SW 1271 (cell line): ENCODE measurements around the gene RNF144B.
"Not testable (repeated sequence)": the region's sequence is repeated elsewhere in the genome, so short reads cannot be mapped to it uniquely, and the experiment has no call there.

Experiments
- DNase-seq, 2 experiments: peaks; one replicate each; lab custom pipeline; 2025; lab: John Stamatoyannopoulos, UW

RNF144B gene

DNA sequence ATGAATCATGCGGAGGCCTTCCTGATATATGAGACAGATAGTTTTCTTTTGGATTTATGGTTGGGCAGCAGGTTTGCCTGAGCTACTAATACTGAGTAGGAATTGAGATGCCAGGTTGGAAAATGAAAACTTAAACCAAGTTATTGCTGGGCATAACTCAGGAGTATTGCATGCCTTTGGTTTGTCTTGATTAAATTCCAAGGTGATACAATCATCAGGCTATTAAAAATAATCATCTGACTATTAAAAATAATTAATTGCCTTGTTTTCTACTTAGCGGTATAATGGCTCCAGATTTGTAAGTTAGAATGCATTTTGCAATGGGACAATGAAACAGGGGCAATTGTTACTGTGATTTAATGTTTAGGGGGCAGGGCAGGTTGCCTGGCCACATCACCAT is 15.5 kb upstream of the RNF144B start:
- no peak for DNase-seq

DNA sequence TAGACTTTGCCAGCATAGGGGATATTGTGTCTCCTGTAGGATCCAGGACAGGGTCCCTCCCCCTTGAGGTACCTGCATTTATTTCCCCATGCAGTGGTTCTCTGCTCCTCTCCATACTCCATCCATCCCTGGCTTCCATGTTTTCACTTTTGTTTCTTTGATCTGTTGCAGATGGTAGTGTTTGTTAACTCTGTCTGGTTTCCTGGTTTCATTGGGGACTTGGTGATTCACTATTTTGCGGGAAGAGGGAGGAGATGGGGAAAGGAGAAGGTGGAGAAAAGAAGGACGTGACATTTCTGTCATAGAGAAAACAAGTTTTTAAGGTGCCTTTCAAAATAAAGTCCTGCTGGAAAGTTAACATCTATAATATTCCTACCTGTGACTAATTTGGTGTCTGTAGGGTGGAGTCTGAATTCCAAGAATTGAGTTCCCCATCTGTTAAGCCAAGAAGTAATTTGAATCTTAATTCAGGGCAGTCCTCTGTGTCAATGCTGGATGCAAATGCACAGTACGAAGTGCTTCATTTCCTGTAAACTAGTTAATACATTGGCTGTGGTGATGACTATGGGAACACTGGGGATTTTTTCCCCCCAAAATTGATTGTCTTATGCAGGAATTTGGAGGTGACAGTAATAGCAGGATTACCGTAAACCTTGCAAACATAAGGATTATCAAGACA is 6.9 kb upstream of the RNF144B start:
- DNase-seq, result no peak

GRCh38 chr6:18380851-18381250 is 6.3 kb upstream of the RNF144B start:
- no peak for DNase-seq

- no peak for DNase-seq
These were observed 3.7 kb upstream of the RNF144B start for GRCh38 chr6:18383441-18383840.

DNA sequence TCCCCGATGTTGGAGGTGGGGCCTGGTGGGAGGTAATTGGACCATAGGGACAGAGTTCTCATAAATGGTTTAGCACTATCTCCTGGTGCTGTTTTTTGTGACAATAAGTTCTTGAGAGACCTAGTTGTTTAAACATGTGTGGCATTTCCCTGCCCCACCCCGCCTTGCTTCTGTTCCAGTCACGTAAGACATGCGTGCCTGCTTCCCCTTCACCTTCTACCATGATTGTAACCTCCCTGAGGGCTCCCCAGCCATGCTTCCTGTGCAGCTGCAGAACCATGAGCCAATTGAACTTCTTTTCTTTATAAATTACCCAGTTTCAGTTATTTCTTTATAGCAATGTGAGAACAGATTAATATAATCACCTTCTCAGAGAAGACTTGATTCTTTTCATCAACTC is 2.5 kb upstream of the RNF144B start:
- no peak for DNase-seq

GRCh38 chr6:18386298-18386976 is 713 bp upstream of the RNF144B start:
- no peak for DNase-seq

DNA sequence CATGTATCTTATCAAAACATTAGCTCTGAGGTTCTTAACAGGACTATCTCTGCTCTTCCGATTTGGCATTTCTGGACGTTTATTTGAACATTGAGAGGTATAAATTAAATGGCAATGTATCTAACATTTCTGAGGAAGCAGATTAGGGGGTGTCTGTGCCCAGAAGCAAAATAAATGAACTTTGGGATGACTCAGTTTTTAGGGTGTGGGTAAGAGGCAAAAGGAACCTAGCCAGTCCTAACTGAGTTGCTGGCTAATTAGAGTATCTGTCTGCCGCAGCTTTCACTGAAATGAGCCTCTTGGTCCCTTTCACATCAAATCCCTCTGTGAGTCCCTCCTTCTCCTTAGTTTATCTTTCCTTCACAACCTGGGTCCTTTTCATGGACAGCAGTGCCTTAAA is 1.1 kb downstream of the RNF144B start:
- DNase-seq, result no peak

GRCh38 chr6:18388942-18389341 is 1.8 kb downstream of the RNF144B start:
- no peak for DNase-seq

- DNase-seq, result no peak
These were observed 2.3 kb downstream of the RNF144B start for GRCh38 chr6:18389479-18389878.

DNA sequence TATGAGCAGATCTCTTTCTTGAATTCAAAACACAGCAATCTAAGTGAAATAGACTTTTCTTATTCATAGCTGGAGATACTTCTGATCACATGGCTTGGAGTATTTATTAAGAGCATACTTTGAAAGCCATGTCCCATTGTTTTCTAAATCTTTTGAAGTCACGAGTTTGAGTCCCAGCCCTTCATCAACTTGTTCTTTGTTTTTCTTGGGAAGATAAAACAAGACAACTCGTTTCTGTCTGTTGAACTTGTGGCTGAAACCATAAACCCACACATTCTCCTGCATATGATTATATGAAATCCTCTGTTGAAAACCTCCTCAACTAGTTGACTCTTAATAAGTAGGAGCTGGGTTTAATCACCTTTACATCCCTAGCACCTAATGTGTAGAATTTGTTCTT is 3.3 kb downstream of the RNF144B start:
- no peak for DNase-seq

GRCh38 chr6:18391023-18391422 is 3.9 kb downstream of the RNF144B start:
- no peak for DNase-seq

GRCh38 chr6:18392346-18392877 is 5.3 kb downstream of the RNF144B start:
- no peak for DNase-seq

DNA sequence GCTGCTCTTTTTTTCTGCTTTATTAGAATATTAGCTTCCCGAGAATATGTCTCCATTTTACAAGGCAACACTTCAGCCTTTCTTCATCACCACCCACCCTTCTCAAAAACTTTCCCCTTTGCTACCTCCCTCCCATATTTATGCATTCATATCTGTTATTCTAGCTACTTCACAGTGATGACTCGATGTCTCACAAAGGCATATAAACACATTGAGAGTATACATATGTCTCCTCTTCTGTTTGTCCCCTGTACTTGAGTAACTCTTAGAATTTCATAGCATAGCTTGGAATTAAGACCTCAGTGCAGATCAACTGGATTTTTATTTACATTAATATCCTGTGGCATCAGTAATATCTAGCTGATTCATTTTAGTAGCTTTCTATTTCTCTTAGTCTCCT is 6.5 kb downstream of the RNF144B start:
- no peak for DNase-seq

GRCh38 chr6:18395177-18395855 is 8.2 kb downstream of the RNF144B start:
- no peak for DNase-seq

DNA sequence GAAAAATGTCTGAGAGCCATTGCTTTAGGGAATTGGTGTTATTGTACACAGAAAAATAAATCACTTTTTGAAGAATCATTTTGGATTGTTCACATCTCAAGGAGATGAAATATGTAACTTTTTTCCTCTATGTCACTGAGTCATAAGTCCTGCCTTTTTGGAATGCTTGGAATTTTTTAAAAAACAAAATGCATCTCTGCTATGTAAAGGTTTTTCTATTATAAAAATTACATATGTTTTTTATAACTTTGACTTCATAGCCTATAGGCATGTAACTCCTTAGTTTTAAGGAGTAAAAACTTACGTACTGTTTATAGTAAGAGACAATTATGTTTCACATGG is 8.7 kb downstream of the RNF144B start:
- DNase-seq, result no peak

DNA sequence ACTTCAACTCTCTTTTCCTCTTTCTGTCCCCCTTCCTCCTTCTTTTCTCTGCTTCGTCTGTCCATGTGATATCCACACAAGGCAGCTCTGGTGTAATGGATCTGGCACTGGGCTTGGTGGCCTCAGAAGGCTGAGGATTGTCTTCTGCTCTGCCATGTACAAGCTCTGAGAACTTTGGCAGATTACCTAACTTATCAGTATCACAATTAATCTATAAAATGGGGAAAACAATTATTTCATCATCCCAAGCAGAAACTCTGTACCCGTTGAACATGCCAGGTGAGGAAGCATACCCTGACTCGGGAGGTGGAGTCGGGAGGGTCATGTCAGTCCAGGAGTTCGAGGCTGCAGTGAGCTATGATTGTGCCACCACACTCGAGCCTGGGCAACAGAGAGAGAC is 10.6 kb downstream of the RNF144B start:
- no peak for DNase-seq

GRCh38 chr6:18398225-18398624 is 11.1 kb downstream of the RNF144B start:
- not testable (repeated sequence) for DNase-seq

DNA sequence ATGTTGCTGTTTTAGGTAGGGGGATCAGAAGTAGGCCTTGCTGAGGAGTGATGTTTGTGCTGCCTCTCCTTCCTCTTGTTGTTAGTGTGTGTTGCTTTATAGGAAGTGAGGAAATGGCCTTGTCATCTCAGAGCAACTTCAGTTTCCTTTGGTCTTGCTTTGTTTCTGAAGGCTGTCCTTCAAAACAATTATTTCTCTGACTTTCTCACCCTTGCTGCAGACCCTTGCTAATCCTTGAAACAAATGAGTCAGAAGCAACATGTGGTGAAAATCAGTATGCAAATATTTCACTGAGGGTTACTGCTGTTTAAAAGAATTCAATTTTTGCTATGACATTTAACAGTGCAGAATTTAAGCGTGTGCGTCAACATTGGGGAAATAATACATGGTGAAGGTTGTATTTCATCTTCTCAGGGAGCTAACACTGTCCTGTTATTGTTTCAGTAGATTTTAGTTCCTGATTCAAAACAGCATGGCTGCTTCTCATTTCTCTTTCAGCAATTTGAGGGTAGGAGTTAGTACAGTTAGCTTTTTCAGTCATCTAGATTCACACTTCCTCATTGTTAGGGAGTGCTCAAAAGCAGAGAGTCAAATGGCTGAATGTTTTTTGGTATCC is 13.8 kb downstream of the RNF144B start:
- DNase-seq, result no peak

DNA sequence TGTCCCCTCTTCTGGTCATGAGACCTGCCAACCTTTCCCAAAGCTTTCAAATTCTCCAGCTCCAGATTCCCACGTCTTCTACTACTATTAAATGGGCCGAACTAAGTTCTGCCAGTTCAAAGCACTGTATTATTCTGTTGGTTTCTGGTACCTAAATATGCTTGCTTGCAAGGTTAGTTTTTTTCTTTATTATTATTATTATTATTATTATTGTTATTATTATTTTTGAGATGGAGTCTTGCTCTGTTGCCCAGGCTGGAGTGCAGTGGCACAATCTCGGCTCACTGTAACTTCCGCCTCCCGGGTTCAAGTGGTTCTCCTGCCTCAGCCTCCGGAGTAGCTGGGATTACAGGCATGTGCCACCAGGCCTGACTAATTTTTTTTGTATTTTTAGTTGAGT is 17.8 kb downstream of the RNF144B start:
- DNase-seq, result not testable (repeated sequence)

- DNase-seq, result peak; percentile 65 to 75
These were observed 18.5 kb downstream of the RNF144B start for GRCh38 chr6:18405477-18406293.

DNA sequence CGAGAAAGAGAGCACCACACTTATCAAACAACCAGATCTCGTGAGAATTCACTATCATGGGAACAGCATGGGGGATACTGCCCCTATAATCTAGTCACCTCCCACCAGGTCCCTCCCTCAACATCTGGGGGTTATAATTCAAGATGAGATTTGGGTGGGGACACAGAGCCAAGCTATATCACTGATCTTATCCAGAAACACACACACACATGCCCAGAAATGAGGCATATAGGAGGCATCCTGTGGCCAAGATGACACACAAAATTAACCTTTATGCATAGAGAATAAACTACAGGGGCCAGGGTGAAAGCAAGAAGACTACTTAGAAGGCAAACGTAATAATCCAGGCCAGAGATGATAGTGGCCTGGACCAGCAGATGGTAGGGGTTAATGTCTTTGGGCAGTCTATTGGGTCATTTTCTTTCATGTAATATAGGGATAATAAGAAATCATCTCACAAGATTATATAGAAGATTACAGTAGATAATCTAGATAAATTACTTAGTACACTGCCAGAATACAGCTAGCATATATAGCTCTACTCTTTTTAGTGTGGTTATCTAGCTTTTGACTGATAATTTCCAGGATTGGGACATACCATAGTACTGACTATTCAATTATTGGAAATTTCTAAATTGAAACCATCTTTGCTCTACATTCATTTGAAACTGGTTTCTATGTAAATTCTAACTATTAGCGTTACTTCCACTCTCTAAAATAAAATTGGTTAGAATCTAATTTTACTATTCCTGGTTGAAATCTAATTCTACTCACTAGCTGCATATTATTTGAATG is 20.0 kb downstream of the RNF144B start:
- DNase-seq, result no peak
